Endothelial cell of umbilical vein (primary cell): ENCODE measurements around the gene INHBC.

ENCODE experiments used
- EZH2 ChIP-seq: IDR thresholded peaks from 2 replicates; pipeline ENCODE4 v1.6.1; 2012; ENCODE audit warnings: borderline replicate concordance, low read depth, mild to moderate bottlenecking, moderate library complexity, low read length, inconsistent platforms; ENCODE audit not compliant: severe bottlenecking
- FOS ChIP-seq: IDR thresholded peaks from 2 replicates; pipeline ENCODE4 v1.6.1; 2011; ENCODE audit warnings: mild to moderate bottlenecking, low read length, moderate library complexity, borderline replicate concordance; ENCODE audit not compliant: insufficient read depth
- GATA2 ChIP-seq: IDR thresholded peaks from 2 replicates; pipeline ENCODE4 v1.7.0; 2011; ENCODE audit warnings: low read depth, mild to moderate bottlenecking, moderate library complexity, mixed read lengths, low read length; ENCODE audit not compliant: insufficient read length, insufficient read depth
- JUN ChIP-seq: IDR thresholded peaks from 2 replicates; pipeline ENCODE4 v1.6.1; 2011; ENCODE audit warnings: borderline replicate concordance, low read depth; ENCODE audit not compliant: insufficient read length, insufficient read depth
- MYC ChIP-seq: IDR thresholded peaks from one replicate; pipeline ENCODE4 v1.6.1; 2011; ENCODE audit warnings: mild to moderate bottlenecking, low read depth, low read length
- POLR2A ChIP-seq: IDR thresholded peaks from 2 replicates; pipeline ENCODE4 v1.6.1; 2012; ENCODE audit warnings: low read depth, mild to moderate bottlenecking, control low read depth, low read length
- POLR2AphosphoS5 ChIP-seq: IDR thresholded peaks from 2 replicates; pipeline ENCODE4 v1.6.1; 2012; ENCODE audit warnings: low read depth, mild to moderate bottlenecking, control low read depth, low read length, moderate library complexity; ENCODE audit not compliant: insufficient read depth
- TF ChIP-seq, protein P1 (sequence below), 2 donors: IDR thresholded peaks; 1 replicate in 1 of 2; 2 replicates in 1 of 2; pipeline ENCODE4 v1.5.1; 2011; ENCODE audit warnings: low read length in 2 of 2, mild to moderate bottlenecking in 2 of 2, moderate library complexity in 2 of 2, control low read depth in 1 of 2, inconsistent platforms in 1 of 2, low read depth in 1 of 2; ENCODE audit not compliant: insufficient read depth in 1 of 2; ENCODE audit errors: extremely low read depth in 1 of 2
- TF ChIP-seq, protein P2 (sequence below): IDR thresholded peaks from 2 replicates; pipeline ENCODE4 v1.6.1; 2011; ENCODE audit not compliant: insufficient read depth, insufficient read length

DNA sequence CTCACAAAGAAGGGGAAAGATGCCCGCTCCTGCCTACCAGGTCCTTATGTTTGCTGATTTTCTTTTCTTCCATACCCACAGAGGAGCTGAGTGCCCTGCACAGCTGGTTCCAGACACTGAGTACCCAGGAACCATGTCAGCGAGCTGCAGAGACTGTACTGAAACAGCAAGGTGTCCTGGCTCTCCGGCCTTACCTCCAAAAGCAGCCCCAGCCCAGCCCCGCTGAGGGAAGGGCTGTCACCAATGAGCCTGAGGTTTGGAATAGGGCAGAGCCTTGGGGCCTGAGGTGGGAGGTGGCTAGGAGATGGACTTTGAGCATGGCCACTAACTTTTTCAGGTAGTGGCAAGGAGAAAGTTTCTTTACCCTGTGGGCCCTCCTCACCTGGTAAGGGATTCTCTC lies 55.5 kb downstream of the INHBC start:
- TF ChIP-seq POLR2A: no peak
- TF ChIP-seq, protein P1, sequence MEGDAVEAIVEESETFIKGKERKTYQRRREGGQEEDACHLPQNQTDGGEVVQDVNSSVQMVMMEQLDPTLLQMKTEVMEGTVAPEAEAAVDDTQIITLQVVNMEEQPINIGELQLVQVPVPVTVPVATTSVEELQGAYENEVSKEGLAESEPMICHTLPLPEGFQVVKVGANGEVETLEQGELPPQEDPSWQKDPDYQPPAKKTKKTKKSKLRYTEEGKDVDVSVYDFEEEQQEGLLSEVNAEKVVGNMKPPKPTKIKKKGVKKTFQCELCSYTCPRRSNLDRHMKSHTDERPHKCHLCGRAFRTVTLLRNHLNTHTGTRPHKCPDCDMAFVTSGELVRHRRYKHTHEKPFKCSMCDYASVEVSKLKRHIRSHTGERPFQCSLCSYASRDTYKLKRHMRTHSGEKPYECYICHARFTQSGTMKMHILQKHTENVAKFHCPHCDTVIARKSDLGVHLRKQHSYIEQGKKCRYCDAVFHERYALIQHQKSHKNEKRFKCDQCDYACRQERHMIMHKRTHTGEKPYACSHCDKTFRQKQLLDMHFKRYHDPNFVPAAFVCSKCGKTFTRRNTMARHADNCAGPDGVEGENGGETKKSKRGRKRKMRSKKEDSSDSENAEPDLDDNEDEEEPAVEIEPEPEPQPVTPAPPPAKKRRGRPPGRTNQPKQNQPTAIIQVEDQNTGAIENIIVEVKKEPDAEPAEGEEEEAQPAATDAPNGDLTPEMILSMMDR (IDR thresholded peaks at IDR 0.05; ENCODE audit: extremely low read depth in 1 of 2, insufficient read depth in 1 of 2, low read depth in 1 of 2, low read length in 2 of 2): no peak
- no peak for TF ChIP-seq POLR2AphosphoS5
- TF ChIP-seq MYC: no peak
- TF ChIP-seq EZH2: no peak
- TF ChIP-seq JUN: no peak
- TF ChIP-seq, protein P2, sequence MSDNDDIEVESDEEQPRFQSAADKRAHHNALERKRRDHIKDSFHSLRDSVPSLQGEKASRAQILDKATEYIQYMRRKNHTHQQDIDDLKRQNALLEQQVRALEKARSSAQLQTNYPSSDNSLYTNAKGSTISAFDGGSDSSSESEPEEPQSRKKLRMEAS: no peak
- no peak for TF ChIP-seq FOS
- no peak for TF ChIP-seq GATA2
